Measurements from ENCODE around the gene NOM1. TPM values are rescaled to one million over a fixed set of nuclear protein-coding genes. Genes with fewer than 3 reads are reported as not detected.

NOM1 gene
- total RNA-seq, 1 experiment from 2014 or later: 31.7 TPM

GRCh38 chr7:156993021-156993924, 43.8 kb downstream of the NOM1 start:
- Mint-ChIP-seq H3K4me1 (peaks cover 0 to 3% of the 10 kb centered on the region in 2 experiments; a peak in 1 of 4 replicates), H3K36me3 (ENCODE audit: insufficient read depth in 1 of 3, low read depth in 3 of 3) (no peaks in the 10 kb centered on the region; a peak in 1 of 7 replicates), H3K27ac (no peak overlapping the region), H3K9me3 (no peaks in the 10 kb centered on the region), H3K4me3 (no peak overlapping the region), H3K27me3 (ENCODE audit: low read depth) (peaks cover 81% of the 10 kb centered on the region)
- Histone ChIP-seq H3K23ac (ENCODE audit: insufficient read length, low read depth, low read length) (no peak overlapping the region), H3K18ac (ENCODE audit: insufficient read length, low read depth, low read length) (no peak overlapping the region), H3K27ac (ENCODE audit: insufficient read length, low read depth, low read length) (no peak overlapping the region), H3T11ph (ENCODE audit: low read length) (no peak overlapping the region), H3K9ac (ENCODE audit: extremely low read depth, insufficient read length, low read length) (no peak overlapping the region), H2BK12ac (ENCODE audit: insufficient read length, low read depth, low read length) (no peak overlapping the region), H3K27me3 (ENCODE audit: insufficient read depth, low read length) (peaks cover 21% of the 10 kb centered on the region; the same call in 1 of the 2 replicates), H3K4me1 (ENCODE audit: insufficient read depth, low read length) (no peaks in the 10 kb centered on the region), H3K4ac (ENCODE audit: low read depth, low read length) (no peak overlapping the region), H2BK20ac (ENCODE audit: low read depth, low read length, poor library complexity, severe bottlenecking) (no peak overlapping the region), H4K91ac (ENCODE audit: insufficient read length, low read depth, low read length) (no peak overlapping the region), H3K9me3 (ENCODE audit: control insufficient read depth, low read depth, low read length) (no peaks in the 10 kb centered on the region), H2BK120ac (ENCODE audit: low read depth, low read length, poor library complexity, severe bottlenecking) (no peak overlapping the region), H4K5ac (ENCODE audit: insufficient read length, low read depth, low read length) (no peak overlapping the region), H2AFZ (ENCODE audit: low read length) (no peak overlapping the region), H2BK15ac (ENCODE audit: low read depth, low read length) (peak overlapping the region; percentile 90; the same call in 1 of the 2 replicates), H3K23me2 (ENCODE audit: insufficient read length, low read depth, low read length, poor library complexity, severe bottlenecking) (peaks cover 2% of the 10 kb centered on the region), H4K8ac (replicated peaks; ENCODE audit: insufficient read length, low read depth, low read length) (no peak overlapping the region), H3K56ac (ENCODE audit: insufficient read length, low read depth, low read length) (no peak overlapping the region), H3K14ac (ENCODE audit: insufficient read depth, low read length) (no peak overlapping the region), H2AK5ac (ENCODE audit: insufficient read length, low read length) (no peak overlapping the region), H3K4me2 (ENCODE audit: insufficient read depth, insufficient read length, low read length) (no peak overlapping the region), H4K20me1 (ENCODE audit: control insufficient read depth, insufficient read depth, insufficient read length) (no peaks in the 10 kb centered on the region), H2BK5ac (ENCODE audit: insufficient read length, low read length) (no peak overlapping the region), H3K79me1 (ENCODE audit: insufficient read depth, low read depth, low read length, poor library complexity, severe bottlenecking) (no peaks in the 10 kb centered on the region), H3K79me2 (ENCODE audit: insufficient read depth, low read length) (no peaks in the 10 kb centered on the region)
- TF ChIP-seq CTCF (conservative IDR thresholded peaks at IDR 0.05): no peak
- WGBS (ENCODE audit: extremely low coverage, insufficient read length, low lambda C conversion rate): no CpG with 5 or more reads among the region's 32 CpGs
- no peak for DNase-seq

Measured in H9 (cell line).